Retina (tissue), 1 donor: ENCODE measurements around the gene FLOT2.
"Not testable (repeated sequence)": the region's sequence is repeated elsewhere in the genome, so short reads cannot be mapped to it uniquely, and the experiment has no call there.

Experiments
- DNase-seq: peaks from one replicate; pipeline ENCODE4 v3.0.0-alpha.2; 2016

The FLOT2 gene

GRCh38 chr17:28895794-28896447 is 1.6 kb downstream of the FLOT2 start:
- peak; percentile 21 for DNase-seq

- not testable (repeated sequence) for DNase-seq
These were observed 4.0 kb downstream of the FLOT2 start for GRCh38 chr17:28893248-28894183.

DNA sequence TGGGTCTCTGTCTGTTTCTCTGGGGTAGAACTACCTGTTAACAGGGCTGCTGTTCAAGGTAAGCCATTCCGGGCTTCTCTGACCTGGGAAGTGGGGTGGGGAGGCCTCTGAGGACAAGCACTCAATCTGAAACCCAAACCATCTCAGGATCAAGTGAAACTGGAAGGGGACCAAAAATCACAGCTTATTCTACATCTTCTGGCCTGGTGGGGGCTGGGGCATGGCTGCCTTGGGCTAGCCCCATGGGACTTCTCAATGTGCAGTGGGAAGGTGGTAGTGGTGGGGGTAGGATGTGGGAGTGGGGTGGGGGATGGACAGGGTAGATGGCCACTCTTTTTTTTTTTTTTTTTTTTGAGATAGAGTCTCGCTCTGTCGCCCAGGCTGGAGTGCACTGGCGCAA is 5.5 kb downstream of the FLOT2 start:
- DNase-seq = no peak

GRCh38 chr17:28891201-28891600 is 6.3 kb downstream of the FLOT2 start:
- DNase-seq = no peak

- no peak for DNase-seq
These were observed 7.5 kb downstream of the FLOT2 start for GRCh38 chr17:28889996-28890395.

DNA sequence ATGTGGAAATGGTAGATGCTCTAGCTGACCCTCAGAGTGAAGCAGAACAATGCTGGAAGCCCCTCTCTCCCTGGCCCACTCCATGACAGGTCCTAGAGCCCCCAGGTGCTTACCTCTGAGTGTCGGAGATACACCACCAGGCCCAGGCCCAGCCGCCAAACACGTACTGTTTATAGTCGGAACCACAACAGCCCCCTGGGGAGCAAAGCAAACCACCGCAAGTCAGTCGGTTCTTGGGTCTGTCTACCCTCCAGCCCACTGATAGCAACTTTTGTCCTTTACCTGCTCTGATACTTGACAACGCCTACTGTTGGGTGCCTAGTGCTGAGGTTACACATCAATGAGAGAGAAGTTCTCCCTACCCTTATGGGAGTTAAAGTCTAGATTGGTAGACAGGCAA is 8.7 kb downstream of the FLOT2 start:
- no peak for DNase-seq

DNA sequence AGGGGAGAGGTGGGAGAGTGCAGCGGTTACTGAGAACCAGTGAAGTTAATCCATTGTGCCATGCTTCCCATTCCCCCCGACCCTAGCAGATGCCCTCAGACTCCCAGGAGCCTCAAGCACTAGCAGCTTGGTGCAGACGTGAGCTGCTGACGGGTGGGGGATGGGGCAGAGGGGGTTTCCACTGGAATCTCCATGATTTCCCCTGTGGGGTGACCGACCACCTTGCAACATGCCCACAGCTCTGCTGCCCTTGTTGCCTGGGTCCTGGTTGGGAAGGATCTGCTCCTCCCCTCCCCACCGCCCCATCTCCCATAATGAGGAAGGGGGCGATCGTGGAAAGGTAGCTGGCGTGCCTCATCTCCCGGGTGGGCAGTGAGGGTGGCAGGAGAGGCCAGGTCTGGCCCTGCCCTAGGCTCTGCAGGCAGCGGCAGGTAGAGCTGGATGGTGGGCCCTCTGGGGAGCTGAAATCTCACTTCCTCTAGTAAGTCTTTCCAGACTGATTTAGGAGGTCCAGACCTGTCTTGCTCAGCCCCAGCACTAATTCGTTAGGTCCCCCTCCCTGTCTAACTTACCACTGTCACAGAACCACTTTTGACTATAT is 9.6 kb downstream of the FLOT2 start:
- no peak for DNase-seq

DNA sequence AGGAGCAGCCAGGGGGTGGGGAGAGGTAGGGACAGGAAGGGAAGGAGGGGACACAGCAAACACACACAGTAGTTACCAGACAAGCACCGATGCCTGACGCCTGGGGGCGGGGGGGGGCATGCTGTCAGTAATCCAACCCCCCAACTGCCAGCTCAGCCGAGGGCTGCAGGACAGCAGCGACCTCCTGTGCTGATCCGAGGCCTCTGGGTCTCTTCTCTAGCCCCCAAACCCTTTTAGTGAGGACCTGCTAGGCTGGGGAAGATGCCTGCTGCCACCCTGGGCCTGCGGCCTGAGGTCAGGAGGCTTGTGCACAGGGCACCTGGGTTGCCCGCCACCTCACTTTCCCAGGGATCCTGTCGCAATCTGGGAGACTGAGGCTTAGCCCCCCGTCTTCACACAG is 11.6 kb downstream of the FLOT2 start:
- DNase-seq = no peak

DNA sequence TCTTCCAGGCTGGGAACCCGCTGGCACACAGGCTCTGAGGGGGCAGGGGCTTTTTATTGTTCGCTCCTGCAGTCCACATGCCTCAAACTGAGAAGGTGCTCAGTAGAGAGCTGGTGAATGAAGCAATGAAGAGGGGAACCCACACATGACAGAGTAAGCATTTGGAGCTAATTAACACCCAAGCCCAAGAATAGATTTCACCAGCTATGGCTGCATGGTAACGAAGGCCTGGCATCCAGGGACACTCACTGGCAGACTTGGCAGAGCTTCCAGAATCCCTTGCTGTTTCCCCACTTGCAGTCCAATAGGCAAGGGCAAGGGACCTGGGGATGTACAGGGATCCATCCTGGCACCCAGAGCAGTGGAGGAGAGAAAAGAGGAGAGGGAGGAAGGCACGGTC is 12.2 kb downstream of the FLOT2 start:
- no peak for DNase-seq

DNA sequence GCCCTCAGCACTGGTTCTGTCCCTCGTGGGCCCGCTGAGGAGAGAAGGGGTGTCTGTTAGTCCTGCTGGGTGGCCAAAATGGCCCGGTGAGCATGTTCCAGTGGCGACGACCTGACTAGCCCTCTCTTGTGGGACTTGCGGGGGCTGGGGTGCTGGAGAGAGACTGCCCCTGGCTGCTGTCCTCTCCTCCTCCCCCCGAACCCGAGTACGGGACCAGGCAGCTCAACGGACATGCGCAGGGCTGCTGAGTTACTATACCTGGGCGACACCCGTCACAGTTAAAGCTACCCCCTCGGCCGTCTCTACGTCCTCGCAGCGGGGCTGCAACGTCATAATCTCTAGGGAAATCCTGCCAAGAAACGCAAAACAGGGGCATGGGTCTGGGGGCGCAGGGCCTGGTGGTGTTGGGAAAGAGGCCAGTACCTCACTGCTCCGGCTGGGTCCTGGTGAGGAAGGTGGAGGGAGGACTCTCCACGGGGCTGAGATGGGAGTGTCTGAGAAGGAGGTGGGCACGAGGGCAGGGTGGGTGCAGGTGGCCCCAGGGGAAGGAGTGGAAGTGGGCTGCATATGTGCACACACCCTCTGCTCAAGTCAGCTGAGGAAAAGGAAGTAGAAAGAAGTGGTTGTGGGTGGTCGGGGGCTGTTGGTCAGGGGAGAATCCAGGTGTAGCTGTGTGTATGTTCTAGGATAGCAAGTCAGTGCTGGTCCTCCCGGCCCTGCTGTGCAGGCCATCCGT is 13.4 kb downstream of the FLOT2 start:
- DNase-seq = no peak

- no peak for DNase-seq
These were observed 15.2 kb downstream of the FLOT2 start for GRCh38 chr17:28882154-28882895.

GRCh38 chr17:28881533-28882056 is 15.9 kb downstream of the FLOT2 start:
- no peak for DNase-seq

DNA sequence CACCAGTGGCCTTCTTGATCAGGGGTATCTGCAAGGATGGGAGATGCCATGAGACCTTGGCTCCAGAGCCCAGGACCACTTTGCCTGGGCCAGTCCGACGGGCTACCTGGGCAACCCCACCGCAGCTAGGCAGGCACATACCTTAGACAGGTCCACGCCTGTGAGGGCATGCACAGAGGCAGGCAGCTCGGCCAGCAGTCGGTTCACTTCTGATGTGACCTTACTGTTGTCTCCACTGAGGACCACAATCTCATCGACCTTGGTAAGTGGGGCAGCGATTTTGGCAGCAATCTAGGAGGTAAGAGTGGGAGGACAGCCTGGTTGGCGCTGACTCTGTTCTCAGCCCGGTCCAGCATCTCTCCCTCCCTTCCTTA is 17.0 kb downstream of the FLOT2 start:
- no peak for DNase-seq

GRCh38 chr17:28879886-28880571 is 17.5 kb downstream of the FLOT2 start:
- DNase-seq = no peak

DNA sequence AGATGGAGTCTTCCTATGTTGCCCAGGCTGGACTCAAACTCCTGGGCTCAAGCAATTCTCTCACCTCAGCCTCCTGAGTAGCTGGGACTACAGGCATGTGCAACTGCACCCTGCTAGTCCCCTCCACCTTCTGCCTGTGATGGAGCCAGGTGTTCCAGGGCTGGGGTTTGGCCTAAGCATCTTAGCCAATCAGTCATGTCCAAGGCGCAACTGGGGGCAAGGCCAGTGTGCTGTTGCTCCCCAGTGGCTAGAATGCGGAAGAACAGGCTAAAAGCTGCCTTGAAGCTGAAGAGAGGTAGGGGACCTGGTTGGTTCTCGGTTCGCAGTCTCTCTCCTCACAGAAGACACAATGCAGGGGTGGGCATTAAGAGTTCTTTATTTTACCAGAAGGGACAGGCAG is 18.6 kb downstream of the FLOT2 start:
- DNase-seq = no peak

DNA sequence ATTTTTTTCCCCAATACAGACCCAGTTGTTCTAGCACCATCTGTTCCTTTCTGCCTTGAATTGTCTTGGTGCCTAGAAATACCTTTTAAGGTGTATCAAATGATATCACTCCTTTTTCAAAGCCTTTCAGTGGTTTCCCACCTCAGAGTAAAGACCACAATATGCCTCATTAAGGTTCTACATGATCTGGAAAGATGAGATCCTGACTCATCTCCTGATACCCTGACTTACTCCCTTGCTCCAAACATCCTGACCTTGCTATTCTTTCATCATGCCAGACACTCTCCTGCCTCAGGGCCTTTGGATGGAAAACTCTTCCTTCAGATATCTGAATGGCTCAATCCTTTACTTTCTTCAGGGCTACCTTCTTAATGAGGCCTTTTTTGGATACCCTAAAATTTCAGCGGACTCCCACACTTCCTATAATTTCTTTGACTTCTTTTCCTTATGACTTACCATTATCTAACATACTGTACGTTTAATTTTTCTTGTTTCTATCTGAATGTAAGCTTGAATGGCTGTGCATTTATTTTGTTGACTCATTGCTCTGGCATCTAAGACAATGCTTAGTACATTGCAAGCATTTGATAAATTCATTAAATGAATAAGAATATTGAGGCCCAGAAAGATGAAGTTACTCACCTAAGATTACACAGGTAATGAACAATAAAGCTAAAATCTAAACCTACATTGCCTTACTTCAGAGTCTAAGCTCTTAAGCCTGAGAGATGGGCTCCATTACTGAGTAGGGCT is 19.2 kb downstream of the FLOT2 start:
- no peak for DNase-seq

- DNase-seq = not testable (repeated sequence)
These were observed 20.3 kb downstream of the FLOT2 start for GRCh38 chr17:28877150-28877711.

DNA sequence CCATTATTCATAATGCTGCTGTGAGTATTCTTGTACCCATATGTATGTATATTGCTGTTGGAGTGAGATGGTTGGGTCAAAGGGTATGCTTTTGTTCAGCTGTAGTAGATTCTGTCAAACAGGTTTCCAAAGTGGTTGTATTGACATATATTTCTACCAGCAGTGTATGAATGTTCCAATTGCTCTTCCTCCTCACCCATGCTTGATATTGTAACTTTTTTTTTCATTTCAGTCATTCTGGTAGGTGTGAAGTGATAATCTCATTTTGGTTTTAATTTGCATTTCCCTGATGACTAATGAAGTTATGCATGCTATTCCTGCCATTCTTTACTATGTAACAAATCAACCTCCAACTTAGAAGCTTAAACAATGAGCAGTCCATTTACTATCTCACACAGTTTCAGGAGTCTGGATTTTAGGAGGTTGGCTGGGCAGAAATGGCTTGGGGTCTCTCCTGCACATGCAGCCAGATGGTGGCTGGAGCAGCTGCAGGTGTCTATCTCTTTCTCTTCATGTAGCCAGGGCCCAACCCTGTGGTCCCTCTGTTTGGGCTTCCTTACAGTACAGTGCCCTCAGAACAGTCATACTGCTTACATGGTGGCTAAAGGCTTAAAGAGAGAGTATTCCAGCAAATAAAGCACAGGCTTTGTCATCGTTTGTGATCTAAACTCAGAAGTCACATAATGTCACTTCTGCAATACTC is 21.5 kb downstream of the FLOT2 start:
- DNase-seq = no peak

DNA sequence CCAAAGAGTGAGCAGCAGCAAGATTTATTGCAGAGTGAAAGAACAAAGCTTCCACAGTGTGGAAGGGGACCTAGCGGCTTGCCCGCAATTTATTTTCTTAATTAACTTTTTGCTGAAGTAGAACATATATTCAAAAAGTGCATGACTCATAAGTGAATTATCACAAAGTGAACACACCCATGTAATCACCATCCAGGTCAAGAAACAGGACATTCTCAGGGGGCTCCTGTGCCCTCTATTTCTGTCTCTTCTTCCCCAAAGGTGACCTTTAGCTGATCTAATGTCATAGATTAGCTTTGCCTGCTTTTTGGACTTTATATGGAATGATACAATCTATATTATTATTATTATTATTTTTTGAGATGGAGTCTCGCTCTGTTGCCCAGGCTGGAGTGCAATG is 22.8 kb downstream of the FLOT2 start:
- no peak for DNase-seq

DNA sequence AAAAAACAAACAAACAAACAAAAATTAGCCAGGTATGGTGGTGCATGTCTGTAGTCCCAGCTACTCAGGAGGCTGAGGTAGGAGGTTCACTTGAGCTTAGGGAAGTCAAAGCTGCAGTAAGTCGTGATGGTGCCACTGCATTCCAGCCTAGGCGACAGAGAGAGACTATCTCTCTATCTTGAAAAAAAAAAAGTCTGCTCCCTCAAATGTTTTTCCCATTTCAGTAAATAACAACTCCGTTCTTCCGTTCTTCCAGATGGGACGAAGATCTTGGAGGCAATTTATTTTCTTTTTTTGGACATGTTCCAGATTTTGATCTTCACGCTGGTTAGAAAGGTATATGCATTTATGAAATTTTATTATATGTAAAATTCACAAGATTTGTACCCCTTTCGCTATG is 23.7 kb downstream of the FLOT2 start:
- no peak for DNase-seq
